HG02763 (cell line): ENCODE data around the gene WDFY3.

Experiments used
- ATAC-seq: cut with Tn5 transposase; IDR thresholded peaks from one replicate; pipeline ENCODE4 v1.9.1; 2021; ENCODE audit warnings: mild to moderate bottlenecking, moderate library complexity; ENCODE audit not compliant: unreplicated experiment

The WDFY3 gene

DNA sequence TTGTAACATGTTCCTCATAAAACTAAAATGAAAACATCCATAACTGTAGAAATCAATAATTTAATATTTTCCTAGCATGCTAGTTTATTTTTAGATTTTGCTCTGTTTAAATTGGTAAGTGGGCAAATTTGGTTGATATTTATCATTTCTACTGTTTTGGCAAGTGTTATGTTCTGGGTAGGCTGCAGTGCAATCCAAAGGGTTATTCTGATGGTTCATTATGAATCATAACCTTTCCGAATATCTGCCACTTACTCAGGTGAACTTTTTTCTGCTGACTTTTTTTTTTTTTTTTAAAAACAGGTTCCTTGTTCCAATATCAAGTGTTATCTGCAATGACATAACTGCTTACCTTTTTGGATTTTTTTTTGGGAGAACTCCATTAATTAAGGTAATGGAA lies 331.5 kb downstream of the WDFY3 start:
- no peak for ATAC-seq

DNA sequence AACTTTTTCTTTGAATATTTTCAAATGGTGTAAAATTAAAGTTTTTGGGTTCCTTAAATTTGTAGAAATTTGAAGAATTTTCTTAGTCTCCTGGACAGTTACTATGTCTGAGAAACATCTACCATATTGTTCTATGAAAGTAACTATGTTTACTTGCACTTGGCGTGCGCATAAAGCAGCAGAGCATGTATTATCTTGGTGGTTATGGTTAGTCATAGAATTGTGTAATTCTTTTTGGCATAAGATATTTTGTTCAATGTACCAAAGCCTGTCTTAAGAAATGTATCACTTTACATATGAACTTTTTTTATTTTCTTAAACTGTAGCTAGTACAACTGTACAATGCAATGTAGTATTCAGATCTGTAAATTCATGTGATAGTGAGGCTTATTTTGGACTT lies 334.4 kb downstream of the WDFY3 start:
- no peak for ATAC-seq

DNA sequence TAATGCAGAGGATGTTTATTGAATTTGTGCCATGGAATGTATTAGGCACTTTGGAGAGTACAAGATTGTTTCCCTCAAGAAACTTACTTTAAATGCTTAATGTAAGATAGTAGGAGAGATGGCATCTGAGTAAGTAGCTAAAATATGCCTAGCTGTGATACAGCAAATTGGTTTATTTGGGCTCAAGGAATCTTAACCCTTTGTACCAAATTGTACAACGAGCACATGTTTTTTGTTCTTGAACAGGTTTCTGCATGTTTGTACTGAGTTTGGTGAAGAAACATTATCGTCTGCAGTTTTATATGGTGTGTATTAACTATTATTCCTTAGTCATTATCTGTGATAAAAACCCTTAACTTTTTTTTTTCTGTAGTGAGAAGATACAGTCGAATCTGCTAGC lies 334.9 kb downstream of the WDFY3 start:
- ATAC-seq: no peak

- ATAC-seq: no peak
These were observed 339.8 kb downstream of the WDFY3 start for GRCh38 chr4:84626673-84627072.

DNA sequence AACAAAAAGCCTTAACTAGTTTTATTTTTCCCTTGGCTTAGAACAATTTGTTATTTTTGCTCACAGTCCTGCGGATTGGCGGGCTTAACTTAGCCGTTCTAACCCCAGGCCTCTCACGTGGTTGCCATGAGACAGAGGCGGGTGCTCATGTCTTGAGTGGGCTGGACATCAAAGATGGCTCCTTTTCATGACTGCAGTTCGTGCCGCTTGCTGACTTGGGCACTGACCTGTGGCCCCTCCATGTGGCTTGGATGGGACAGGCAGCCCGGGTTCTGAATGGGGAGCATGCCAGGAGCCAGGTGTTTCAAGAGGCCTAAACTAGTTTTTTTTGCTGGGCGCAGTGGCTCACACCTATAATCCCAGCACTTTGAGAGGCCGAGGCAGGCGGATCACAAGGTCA lies 342.8 kb downstream of the WDFY3 start:
- no peak for ATAC-seq

- no peak for ATAC-seq
These were observed 343.5 kb downstream of the WDFY3 start for GRCh38 chr4:84622959-84623358.
